Esophagus muscularis mucosa (tissue), 4 donors: Measurements from ENCODE around the gene FBXO31. TPM values are rescaled to one million over a fixed set of nuclear protein-coding genes. Genes with fewer than 3 reads are reported as not detected.

Source experiments
- DNase-seq: peaks from one replicate; pipeline ENCODE4 v3.0.0-alpha.2; 2017; ENCODE audit errors: extremely low spot score
- H3K27ac ChIP-seq, 4 donors: fragments of 200-600 bp; sonication (generic); replicated peaks in 1 of 4; 1 replicate in 3 of 4; 2 replicates in 1 of 4; pipeline ENCODE4 v1.5.1; 2016 to 2019; ENCODE audit warnings: mild to moderate bottlenecking in 1 of 4
- H3K27me3 ChIP-seq, 4 donors: fragments of 200-600 bp; sonication (generic); one replicate each; pipeline versions ENCODE4 v1.5.1 to v1.6.0; 2016 to 2019
- H3K36me3 ChIP-seq, 4 donors: fragments of 200-600 bp; sonication (generic); one replicate each; pipeline ENCODE4 v1.5.1; 2016 to 2019
- H3K4me1 ChIP-seq, 4 donors: fragments of 200-600 bp; sonication (generic); one replicate each; pipeline ENCODE4 v1.5.1; 2016 to 2019
- H3K4me3 ChIP-seq, 4 donors: fragments of 200-600 bp; sonication (generic); 1 replicate in 2 of 4; 2 replicates in 2 of 4; pipeline ENCODE4 v1.5.1; 2016 to 2019; ENCODE audit warnings: mild to moderate bottlenecking in 4 of 4, moderate library complexity in 1 of 4
- H3K9me3 ChIP-seq, 4 donors: fragments of 200-600 bp; sonication (generic); 1 replicate in 3 of 4; 2 replicates in 1 of 4; pipeline ENCODE4 v1.5.1; 2016 to 2019
- EP300 ChIP-seq: sonication (generic); formaldehyde crosslinking; IDR thresholded peaks from one replicate; pipeline ENCODE4 v1.6.1; 2017; ENCODE audit warnings: antibody characterized with exemption
- POLR2A ChIP-seq: fragments of 450-650 bp; IDR thresholded peaks from one replicate; pipeline ENCODE4 v1.6.1; 2017; ENCODE audit warnings: antibody characterized with exemption, moderate library complexity, mild to moderate bottlenecking, low read depth
- POLR2AphosphoS5 ChIP-seq, 2 donors: sonication (generic); formaldehyde crosslinking; IDR thresholded peaks; one replicate each; pipeline ENCODE4 v1.6.1; 2017; ENCODE audit warnings: antibody characterized with exemption in 2 of 2
- WGBS: methylation state at CpG from one replicate; pipeline ENCODE4 v1.1.5; 2018; 5-methylcytosine and 5-hydroxymethylcytosine counted together
- intact Hi-C: fragments of 100-400 bp; cut with DNase I; formaldehyde crosslinking; loops from one replicate; pipeline ENCODE4 v1.15.1; 2023
- total RNA-seq, 4 donors: library from RNA; depleted of rRNA; stranded (reverse); fragments of >200 nt; gene quantifications; one replicate each; pipeline versions ENCODE4 v1.1.0 to v1.2.1, GENCODE V29; 2016
- TF ChIP-seq, protein P1 (sequence below), 3 experiments: fragments of 200-600 bp in 2 of 3; fragments of 450-650 bp in 1 of 3; sonication (generic) in 2 of 3; IDR thresholded peaks; one replicate each; pipeline ENCODE4 v1.5.1; 2017 to 2019; ENCODE audit warnings: antibody characterized with exemption in 3 of 3, mild to moderate bottlenecking in 2 of 3, moderate library complexity in 1 of 3

Gene FBXO31
- total RNA-seq, 4 donors from 2014 or later: 68.8 to 173 (median 102) TPM

DNA sequence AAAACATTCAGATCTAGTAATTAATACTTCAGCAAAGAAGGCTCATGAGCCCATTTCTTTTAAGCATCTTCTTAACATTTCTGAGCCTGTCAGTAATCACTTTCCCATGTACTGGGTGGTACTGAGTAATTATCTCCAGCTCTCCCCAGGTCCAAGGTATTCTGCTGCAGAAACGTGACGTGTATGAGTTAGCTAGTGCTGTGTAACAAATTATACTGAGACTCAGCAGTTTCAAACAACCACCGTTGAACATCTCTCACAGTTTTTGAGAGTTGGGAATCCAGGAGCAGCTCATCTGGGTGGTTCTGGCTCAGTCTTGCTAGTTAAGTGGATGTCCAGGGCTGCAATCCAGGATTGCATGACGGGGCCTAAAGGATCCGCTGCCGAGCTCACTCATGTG, 91.6 kb downstream of the FBXO31 start:
- intact Hi-C loops: no loop called here
- peaks cover 0 to 2% (median 1%) of the 10 kb centered on the region in 4 donors for H3K9me3 ChIP-seq
- no peaks in the 10 kb centered on the region for H3K36me3 ChIP-seq
- H3K4me1 ChIP-seq: no peaks in the 10 kb centered on the region
- no peak overlapping the region for H3K27ac ChIP-seq
- TF ChIP-seq, protein P1, sequence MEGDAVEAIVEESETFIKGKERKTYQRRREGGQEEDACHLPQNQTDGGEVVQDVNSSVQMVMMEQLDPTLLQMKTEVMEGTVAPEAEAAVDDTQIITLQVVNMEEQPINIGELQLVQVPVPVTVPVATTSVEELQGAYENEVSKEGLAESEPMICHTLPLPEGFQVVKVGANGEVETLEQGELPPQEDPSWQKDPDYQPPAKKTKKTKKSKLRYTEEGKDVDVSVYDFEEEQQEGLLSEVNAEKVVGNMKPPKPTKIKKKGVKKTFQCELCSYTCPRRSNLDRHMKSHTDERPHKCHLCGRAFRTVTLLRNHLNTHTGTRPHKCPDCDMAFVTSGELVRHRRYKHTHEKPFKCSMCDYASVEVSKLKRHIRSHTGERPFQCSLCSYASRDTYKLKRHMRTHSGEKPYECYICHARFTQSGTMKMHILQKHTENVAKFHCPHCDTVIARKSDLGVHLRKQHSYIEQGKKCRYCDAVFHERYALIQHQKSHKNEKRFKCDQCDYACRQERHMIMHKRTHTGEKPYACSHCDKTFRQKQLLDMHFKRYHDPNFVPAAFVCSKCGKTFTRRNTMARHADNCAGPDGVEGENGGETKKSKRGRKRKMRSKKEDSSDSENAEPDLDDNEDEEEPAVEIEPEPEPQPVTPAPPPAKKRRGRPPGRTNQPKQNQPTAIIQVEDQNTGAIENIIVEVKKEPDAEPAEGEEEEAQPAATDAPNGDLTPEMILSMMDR (IDR thresholded peaks at IDR 0.05): no peak
- TF ChIP-seq POLR2AphosphoS5 (IDR thresholded peaks at IDR 0.05) (no peak), EP300 (no peak), POLR2A (no peak)
- no peak overlapping the region for H3K4me3 ChIP-seq
- no peak for DNase-seq
- peaks cover 0 to 4% (median 0%) of the 10 kb centered on the region in 4 donors for H3K27me3 ChIP-seq
- WGBS: 92% methylated on average over 6 of the region's 6 CpGs

DNA sequence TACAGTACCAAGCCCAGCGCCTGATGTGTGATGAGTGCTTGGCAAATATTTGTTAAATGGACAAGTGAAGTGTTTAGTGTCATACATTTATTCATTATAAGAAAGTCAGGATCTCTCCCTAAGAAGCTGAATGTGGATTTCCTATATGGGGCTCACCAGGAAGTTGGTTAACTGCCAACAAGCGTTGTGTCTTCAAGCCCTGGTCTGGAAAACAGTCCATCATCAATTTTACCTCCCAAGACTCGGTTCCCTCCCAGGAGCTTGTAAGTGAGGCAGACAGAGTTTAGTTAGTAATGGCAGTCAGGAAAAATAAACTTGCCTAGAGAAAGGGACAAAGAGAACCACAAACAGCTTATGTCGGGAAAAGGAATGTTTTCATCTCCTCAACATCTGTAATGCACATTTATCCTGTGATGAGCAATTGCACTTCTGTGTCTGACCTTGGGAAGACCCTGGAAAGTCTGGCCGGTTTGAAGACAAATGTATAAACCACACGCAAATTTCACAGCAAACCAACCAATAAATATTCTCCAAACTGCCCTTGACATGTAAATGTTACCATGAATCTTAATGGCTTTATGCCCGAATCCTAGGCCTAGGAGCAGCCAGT, 94.7 kb downstream of the FBXO31 start:
- no peak for TF ChIP-seq POLR2AphosphoS5 (IDR thresholded peaks at IDR 0.05)
- intact Hi-C loops: no loop called here
- Histone ChIP-seq H3K4me3 (no peak overlapping the region), H3K36me3 (no peaks in the 10 kb centered on the region), H3K27ac (no peak overlapping the region), H3K27me3 (peaks cover 0 to 4% (median 0%) of the 10 kb centered on the region in 4 donors), H3K9me3 (peaks cover 0 to 11% (median 4%) of the 10 kb centered on the region in 4 donors), H3K4me1 (no peaks in the 10 kb centered on the region)
- 68% methylated on average over 7 of the region's 7 CpGs for WGBS
- DNase-seq: no peak

DNA sequence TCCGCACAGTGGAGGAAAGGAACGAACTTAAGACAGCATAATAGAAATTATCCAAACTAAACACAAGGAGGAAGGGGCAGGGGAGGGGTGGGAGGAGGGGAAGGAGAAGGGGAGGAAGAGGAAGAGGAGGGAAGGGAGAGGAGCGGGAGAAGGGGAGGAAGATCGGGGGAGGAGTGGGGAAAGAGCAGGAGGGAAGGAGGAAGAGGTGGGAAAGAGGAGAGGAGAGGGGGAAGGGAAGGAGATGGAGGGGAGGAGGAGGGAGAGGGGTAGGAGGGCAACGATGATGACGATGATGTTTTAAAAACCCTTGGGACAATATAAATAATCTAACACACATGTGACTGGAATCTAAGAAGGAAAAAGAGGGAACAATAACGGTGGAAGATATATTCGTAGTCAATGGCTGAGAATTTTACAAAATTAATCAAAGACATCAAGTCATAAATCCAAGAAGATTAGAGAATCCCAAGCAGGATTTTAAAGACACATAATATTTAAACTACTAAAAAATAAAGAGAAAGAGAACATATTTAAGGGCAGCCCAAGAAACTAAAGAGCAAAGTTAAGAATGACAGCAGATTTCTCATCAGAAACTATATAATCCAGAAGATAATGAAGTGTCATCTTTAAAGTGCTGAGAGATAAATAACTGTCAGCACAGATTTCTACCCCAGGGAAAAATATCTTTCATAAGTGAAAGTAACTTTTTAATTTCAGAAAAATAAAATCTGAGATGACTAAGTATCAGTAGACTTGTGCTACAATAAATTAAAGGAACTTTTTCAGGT, 96.5 kb downstream of the FBXO31 start:
- Histone ChIP-seq H3K27me3 (peaks cover 0 to 4% (median 0%) of the 10 kb centered on the region in 4 donors), H3K9me3 (peaks cover 0 to 11% (median 4%) of the 10 kb centered on the region in 4 donors), H3K36me3 (no peaks in the 10 kb centered on the region), H3K4me1 (no peaks in the 10 kb centered on the region), H3K27ac (no peak overlapping the region), H3K4me3 (no peak overlapping the region)
- no peak for DNase-seq
- WGBS: 42% methylated on average over 8 of the region's 8 CpGs
- TF ChIP-seq EP300 (no peak), POLR2A (no peak), POLR2AphosphoS5 (IDR thresholded peaks at IDR 0.05) (no peak)
- TF ChIP-seq, protein P1 (IDR thresholded peaks at IDR 0.05): no peak
- intact Hi-C loops: no loop called here

DNA sequence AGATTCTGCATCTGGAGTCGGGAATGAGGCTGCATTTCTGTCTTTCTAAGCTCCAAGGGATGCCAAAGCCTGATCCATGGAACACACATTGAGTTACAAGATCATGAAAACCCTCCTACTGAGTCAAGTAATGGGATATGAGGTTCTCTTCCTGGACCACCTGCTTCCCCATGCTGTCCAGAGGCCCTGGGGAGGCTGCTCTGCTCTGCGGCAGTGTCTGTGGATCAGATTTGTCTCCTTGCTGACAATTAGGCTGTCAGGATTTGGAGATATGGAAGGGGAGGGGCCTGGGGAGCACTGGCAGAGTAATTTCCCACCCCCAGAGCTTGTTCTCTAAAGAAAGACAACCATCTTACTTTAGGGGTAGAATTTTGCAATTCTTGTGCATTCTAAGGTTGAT, 99.4 kb downstream of the FBXO31 start:
- Histone ChIP-seq H3K4me1 (no peaks in the 10 kb centered on the region), H3K4me3 (no peak overlapping the region), H3K9me3 (peaks cover 0 to 11% (median 4%) of the 10 kb centered on the region in 4 donors), H3K27ac (no peak overlapping the region), H3K36me3 (no peaks in the 10 kb centered on the region), H3K27me3 (peaks cover 0 to 10% (median 0%) of the 10 kb centered on the region in 4 donors)
- intact Hi-C loops: no loop called here
- no peak for DNase-seq
- WGBS: 77% methylated on average over 2 of the region's 2 CpGs
- TF ChIP-seq EP300 (no peak), POLR2AphosphoS5 (IDR thresholded peaks at IDR 0.05) (no peak), POLR2A (no peak)
- TF ChIP-seq, protein P1 (IDR thresholded peaks at IDR 0.05): no peak

DNA sequence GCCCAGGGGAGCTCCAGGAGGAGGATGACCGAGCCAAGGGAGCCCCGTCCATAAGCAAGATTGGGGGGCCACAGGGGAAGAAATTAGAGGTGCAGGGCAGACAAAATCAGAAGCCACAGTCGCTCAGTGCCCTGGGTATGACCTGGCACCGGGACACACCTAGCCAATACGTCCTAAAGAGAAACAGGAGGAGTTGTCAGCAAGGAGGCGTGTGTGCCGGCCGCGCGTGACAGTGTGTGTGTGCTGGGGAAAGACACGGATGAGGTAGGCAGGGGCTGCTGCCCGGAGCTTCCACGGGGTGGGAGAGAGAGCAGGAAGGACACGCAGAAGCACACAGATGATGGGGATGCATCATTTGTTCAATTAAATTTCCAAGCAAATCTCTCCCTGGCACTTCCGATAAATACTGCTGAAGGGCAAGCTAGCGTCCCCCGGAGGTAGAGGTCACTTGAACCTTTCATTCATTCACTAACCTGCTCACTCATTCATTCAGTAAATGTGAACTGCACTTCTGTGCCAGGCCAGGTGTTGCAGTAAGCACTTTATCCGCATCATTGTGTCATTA, 104.4 kb downstream of the FBXO31 start:
- Histone ChIP-seq H3K9me3 (no peaks in the 10 kb centered on the region), H3K36me3 (no peaks in the 10 kb centered on the region), H3K4me1 (peaks cover 0 to 9% (median 7%) of the 10 kb centered on the region in 4 donors), H3K4me3 (no peak overlapping the region), H3K27ac (no peak overlapping the region), H3K27me3 (peaks cover 0 to 36% (median 0%) of the 10 kb centered on the region in 4 donors)
- DNase-seq: no peak
- 67% methylated on average over 18 of the region's 18 CpGs for WGBS
- intact Hi-C loops: loop anchor here (2.0 kb wide), 1 partner anchor 714 kb away; no protein-coding TSS in a partner anchor
- TF ChIP-seq POLR2A (no peak), POLR2AphosphoS5 (IDR thresholded peaks at IDR 0.05) (no peak), EP300 (no peak)
- TF ChIP-seq, protein P1 (IDR thresholded peaks at IDR 0.05): no peak
